HepG2 (cell line): ENCODE results near the gene STK40. TPM values are rescaled to one million over a fixed set of nuclear protein-coding genes. Genes with fewer than 3 reads are reported as not detected.

Experiments
- ARID2 ChIP-seq: sonication (generic); formaldehyde crosslinking; IDR thresholded peaks from 2 replicates; pipeline ENCODE4 v1.8.1; 2022; ENCODE audit warnings: mild to moderate bottlenecking, missing genetic modification reagents, borderline replicate concordance
- HDAC2 ChIP-seq: sonication (generic); formaldehyde crosslinking; IDR thresholded peaks from 2 replicates; pipeline ENCODE4 v1.4.0; 2020; ENCODE audit warnings: missing genetic modification reagents
- HNRNPUL1 ChIP-seq: fragments of 200-400 bp; formaldehyde crosslinking; IDR thresholded peaks from 2 replicates; pipeline ENCODE4 v1.6.1; 2017; ENCODE audit warnings: low read depth, mild to moderate bottlenecking, low read length, moderate library complexity
- PPARG ChIP-seq: conservative IDR thresholded peaks from 2 replicates; pipeline ENCODE4 v1.6.1; 2016; ENCODE audit warnings: missing biosample characterization, missing genetic modification reagents
- RFX1 ChIP-seq: fragments of 450-650 bp; IDR thresholded peaks from 2 replicates; pipeline ENCODE4 v1.6.1; 2017
- RNF2 ChIP-seq: fragments of 450-650 bp; conservative IDR thresholded peaks from 2 replicates; pipeline ENCODE4 v1.6.1; 2016; ENCODE audit warnings: low read depth
- SIN3B ChIP-seq: fragments of 150-350 bp; IDR thresholded peaks from 2 replicates; pipeline ENCODE4 v1.6.1; 2014; ENCODE audit warnings: low read length
- SSRP1 ChIP-seq: IDR thresholded peaks from 2 replicates; pipeline ENCODE4 v1.6.1; 2016; ENCODE audit warnings: control low read depth
- TBX2 ChIP-seq: sonication (generic); formaldehyde crosslinking; IDR thresholded peaks from 2 replicates; pipeline ENCODE4 v1.5.0; 2020; ENCODE audit warnings: missing genetic modification reagents, mild to moderate bottlenecking, borderline replicate concordance
- ZFY ChIP-seq: sonication (generic); formaldehyde crosslinking; IDR thresholded peaks from 2 replicates; pipeline ENCODE4 v1.4.0; 2020; ENCODE audit warnings: missing genetic modification reagents
- ZNF282 ChIP-seq: fragments of 450-650 bp; IDR thresholded peaks from 2 replicates; pipeline ENCODE4 v1.6.1; 2018; ENCODE audit not compliant: partially characterized antibody
- ZNF33B ChIP-seq: sonication (generic); formaldehyde crosslinking; IDR thresholded peaks from 2 replicates; pipeline ENCODE4 v1.5.1; 2020; ENCODE audit warnings: mild to moderate bottlenecking, missing genetic modification reagents
- ZNF552 ChIP-seq: sonication (generic); formaldehyde crosslinking; IDR thresholded peaks from 2 replicates; pipeline ENCODE4 v1.9.0; 2022; ENCODE audit warnings: missing genetic modification reagents, mild to moderate bottlenecking, borderline replicate concordance
- ZNF570 ChIP-seq: sonication (generic); formaldehyde crosslinking; IDR thresholded peaks from 2 replicates; pipeline ENCODE4 v1.4.0; 2020; ENCODE audit warnings: mild to moderate bottlenecking, missing genetic modification reagents, borderline replicate concordance
- ZNF670 ChIP-seq: sonication (generic); formaldehyde crosslinking; IDR thresholded peaks from 2 replicates; pipeline ENCODE4 v1.8.0; 2022; ENCODE audit warnings: mild to moderate bottlenecking, missing genetic modification reagents, borderline replicate concordance
- ZNF776 ChIP-seq: sonication (generic); formaldehyde crosslinking; IDR thresholded peaks from 2 replicates; pipeline ENCODE4 v1.4.0; 2020; ENCODE audit warnings: mild to moderate bottlenecking, missing genetic modification reagents
- polyA plus RNA-seq, 8 experiments: library from polyadenylated mRNA; depleted of rRNA in 3 of 8; stranded (reverse) in 7 of 8; unstranded in 1 of 8; fragments of >200 nt; fragmentation: Illumina TruSeq in 4 of 8; extraction: Trizol in 4 of 8; gene quantifications; 2 replicates each; pipeline versions ENCODE4 v1.2.1 to v1.2.3, GENCODE V29; 2011 to 2016; ENCODE audit warnings: low read depth in 4 of 8, missing spikeins in 1 of 8, mixed read lengths in 1 of 8; ENCODE audit not compliant: insufficient read depth in 1 of 8
- total RNA-seq, 5 experiments: library from RNA; depleted of rRNA; stranded (reverse); fragments of >200 nt; fragmentation: Illumina TruSeq; extraction: Trizol; gene quantifications; 2 replicates each; pipeline ENCODE4 v1.2.3, GENCODE V29; 2016; ENCODE audit warnings: low read depth in 1 of 5
- TF ChIP-seq, protein P1 (sequence below), 2 experiments: sonication (generic) in 1 of 2; formaldehyde crosslinking in 1 of 2; IDR thresholded peaks; 2 replicates each; pipeline versions ENCODE4 v1.4.0 to v1.6.1; 2018 to 2020; ENCODE audit warnings: missing genetic modification reagents in 2 of 2, borderline replicate concordance in 1 of 2, low read depth in 1 of 2, mild to moderate bottlenecking in 1 of 2, missing biosample characterization in 1 of 2
- TF ChIP-seq, protein P2 (sequence below): sonication (generic); formaldehyde crosslinking; IDR thresholded peaks from 2 replicates; pipeline ENCODE4 v1.5.0; 2020; ENCODE audit warnings: mild to moderate bottlenecking, missing genetic modification reagents
- TF ChIP-seq, protein P3 (sequence below): sonication (generic); formaldehyde crosslinking; conservative IDR thresholded peaks from 2 replicates; pipeline ENCODE4 v1.4.0; 2020; ENCODE audit warnings: missing genetic modification reagents
- TF ChIP-seq, protein P4 (sequence below): IDR thresholded peaks from 2 replicates; pipeline ENCODE4 v1.6.1; 2018; ENCODE audit warnings: missing genetic modification reagents
- TF ChIP-seq, protein P5 (sequence below): sonication (generic); formaldehyde crosslinking; IDR thresholded peaks from 2 replicates; pipeline ENCODE4 v1.4.0; 2020; ENCODE audit warnings: missing genetic modification reagents

Gene STK40
- total and polyA plus RNA-seq, 2 of the 13 experiments (the other 11 are each of a cell fraction or from before 2014, with no cell fraction given) = 33.8 to 35.1 TPM

DNA sequence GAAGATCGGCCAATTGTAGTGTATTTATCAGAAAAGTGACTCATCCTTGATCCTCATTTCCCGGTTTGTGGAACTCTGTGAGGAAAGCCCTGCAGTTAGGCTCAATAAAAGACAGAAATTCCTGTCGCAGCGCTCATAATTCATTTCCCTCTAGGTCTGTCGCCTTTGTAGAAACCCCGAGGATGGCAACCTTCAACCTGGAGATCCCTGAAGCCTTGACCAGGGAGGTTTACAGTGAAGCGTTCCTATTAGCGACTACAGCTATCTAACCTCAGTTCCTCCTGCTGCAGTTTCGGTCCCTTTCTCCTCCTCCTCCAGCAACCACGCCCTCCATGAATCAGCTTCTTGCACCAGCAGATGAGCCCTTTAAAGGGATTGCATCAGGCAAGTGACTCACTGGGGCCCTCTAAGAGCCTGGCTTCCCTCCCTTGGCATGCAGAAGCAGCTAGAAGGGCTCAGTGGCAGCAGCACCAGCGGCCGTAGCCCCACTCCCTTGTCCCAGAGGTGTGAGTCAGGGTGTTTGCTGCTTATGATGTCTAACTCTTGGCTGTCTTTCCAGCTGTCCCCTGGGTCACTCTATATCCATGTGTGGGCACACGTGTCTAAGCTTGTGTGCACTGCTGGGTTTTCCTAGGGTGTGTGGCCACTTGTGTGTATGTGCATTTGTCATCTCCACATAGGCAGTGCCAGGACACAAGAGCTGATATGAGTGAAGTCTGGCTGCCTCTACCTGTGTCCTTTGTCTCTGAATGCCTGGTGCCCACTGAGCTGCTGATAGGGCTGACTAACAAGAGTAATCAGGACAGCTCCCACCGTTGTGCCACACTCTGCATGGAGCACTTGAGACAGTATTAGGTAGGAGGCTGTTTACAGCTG, 779 bp upstream of the STK40 start (continued):
- TF ChIP-seq, protein P1, sequence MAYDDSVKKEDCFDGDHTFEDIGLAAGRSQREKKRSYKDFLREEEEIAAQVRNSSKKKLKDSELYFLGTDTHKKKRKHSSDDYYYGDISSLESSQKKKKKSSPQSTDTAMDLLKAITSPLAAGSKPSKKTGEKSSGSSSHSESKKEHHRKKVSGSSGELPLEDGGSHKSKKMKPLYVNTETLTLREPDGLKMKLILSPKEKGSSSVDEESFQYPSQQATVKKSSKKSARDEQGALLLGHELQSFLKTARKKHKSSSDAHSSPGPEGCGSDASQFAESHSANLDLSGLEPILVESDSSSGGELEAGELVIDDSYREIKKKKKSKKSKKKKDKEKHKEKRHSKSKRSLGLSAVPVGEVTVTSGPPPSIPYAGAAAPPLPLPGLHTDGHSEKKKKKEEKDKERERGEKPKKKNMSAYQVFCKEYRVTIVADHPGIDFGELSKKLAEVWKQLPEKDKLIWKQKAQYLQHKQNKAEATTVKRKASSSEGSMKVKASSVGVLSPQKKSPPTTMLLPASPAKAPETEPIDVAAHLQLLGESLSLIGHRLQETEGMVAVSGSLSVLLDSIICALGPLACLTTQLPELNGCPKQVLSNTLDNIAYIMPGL (CRISPR knock-in tag; IDR thresholded peaks at IDR 0.05; ENCODE audit: borderline replicate concordance in 1 of 2, low read depth in 1 of 2) = 0 out of 4 replicates have a peak, but pooled peaks of 1 of the 2 experiments have one; percentile 40
- TF ChIP-seq, protein P2, sequence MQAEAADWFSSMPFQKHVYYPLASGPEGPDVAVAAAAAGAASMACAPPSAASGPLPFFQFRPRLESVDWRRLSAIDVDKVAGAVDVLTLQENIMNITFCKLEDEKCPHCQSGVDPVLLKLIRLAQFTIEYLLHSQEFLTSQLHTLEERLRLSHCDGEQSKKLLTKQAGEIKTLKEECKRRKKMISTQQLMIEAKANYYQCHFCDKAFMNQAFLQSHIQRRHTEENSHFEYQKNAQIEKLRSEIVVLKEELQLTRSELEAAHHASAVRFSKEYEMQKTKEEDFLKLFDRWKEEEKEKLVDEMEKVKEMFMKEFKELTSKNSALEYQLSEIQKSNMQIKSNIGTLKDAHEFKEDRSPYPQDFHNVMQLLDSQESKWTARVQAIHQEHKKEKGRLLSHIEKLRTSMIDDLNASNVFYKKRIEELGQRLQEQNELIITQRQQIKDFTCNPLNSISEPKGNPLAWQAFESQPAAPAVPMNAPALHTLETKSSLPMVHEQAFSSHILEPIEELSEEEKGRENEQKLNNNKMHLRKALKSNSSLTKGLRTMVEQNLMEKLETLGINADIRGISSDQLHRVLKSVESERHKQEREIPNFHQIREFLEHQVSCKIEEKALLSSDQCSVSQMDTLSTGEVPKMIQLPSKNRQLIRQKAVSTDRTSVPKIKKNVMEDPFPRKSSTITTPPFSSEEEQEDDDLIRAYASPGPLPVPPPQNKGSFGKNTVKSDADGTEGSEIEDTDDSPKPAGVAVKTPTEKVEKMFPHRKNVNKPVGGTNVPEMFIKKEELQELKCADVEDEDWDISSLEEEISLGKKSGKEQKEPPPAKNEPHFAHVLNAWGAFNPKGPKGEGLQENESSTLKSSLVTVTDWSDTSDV (CRISPR knock-in tag) = no peak
- TF ChIP-seq ZNF776 (no peak), HDAC2 (CRISPR knock-in tag) (peak; percentile 25; the same call in 1 of the 2 replicates), HNRNPUL1 (no peak), ZNF570 (CRISPR knock-in tag) (0 out of 2 replicates have a peak, but pooled peaks have one; percentile 40), TBX2 (peak; percentile 62), ZNF33B (CRISPR knock-in tag) (no peak), PPARG (no peak), RFX1 (no peak), ZNF552 (CRISPR knock-in tag) (no peak), ZNF670 (no peak), ZFY (CRISPR knock-in tag) (peak; percentile 70), SSRP1 (CRISPR knock-in tag) (peak; percentile 88), ZNF282 (no peak), ARID2 (CRISPR knock-in tag) (peak; percentile 77; the same call in 1 of the 2 replicates), SIN3B (no peak), RNF2 (no peak)
- TF ChIP-seq, protein P3, sequence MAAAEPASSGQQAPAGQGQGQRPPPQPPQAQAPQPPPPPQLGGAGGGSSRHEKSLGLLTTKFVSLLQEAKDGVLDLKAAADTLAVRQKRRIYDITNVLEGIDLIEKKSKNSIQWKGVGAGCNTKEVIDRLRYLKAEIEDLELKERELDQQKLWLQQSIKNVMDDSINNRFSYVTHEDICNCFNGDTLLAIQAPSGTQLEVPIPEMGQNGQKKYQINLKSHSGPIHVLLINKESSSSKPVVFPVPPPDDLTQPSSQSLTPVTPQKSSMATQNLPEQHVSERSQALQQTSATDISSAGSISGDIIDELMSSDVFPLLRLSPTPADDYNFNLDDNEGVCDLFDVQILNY (CRISPR knock-in tag) = no peak
- TF ChIP-seq, protein P4, sequence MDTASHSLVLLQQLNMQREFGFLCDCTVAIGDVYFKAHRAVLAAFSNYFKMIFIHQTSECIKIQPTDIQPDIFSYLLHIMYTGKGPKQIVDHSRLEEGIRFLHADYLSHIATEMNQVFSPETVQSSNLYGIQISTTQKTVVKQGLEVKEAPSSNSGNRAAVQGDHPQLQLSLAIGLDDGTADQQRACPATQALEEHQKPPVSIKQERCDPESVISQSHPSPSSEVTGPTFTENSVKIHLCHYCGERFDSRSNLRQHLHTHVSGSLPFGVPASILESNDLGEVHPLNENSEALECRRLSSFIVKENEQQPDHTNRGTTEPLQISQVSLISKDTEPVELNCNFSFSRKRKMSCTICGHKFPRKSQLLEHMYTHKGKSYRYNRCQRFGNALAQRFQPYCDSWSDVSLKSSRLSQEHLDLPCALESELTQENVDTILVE = peak; percentile 53; the same call in 1 of the 2 replicates
- TF ChIP-seq, protein P5, sequence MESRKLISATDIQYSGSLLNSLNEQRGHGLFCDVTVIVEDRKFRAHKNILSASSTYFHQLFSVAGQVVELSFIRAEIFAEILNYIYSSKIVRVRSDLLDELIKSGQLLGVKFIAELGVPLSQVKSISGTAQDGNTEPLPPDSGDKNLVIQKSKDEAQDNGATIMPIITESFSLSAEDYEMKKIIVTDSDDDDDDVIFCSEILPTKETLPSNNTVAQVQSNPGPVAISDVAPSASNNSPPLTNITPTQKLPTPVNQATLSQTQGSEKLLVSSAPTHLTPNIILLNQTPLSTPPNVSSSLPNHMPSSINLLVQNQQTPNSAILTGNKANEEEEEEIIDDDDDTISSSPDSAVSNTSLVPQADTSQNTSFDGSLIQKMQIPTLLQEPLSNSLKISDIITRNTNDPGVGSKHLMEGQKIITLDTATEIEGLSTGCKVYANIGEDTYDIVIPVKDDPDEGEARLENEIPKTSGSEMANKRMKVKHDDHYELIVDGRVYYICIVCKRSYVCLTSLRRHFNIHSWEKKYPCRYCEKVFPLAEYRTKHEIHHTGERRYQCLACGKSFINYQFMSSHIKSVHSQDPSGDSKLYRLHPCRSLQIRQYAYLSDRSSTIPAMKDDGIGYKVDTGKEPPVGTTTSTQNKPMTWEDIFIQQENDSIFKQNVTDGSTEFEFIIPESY = no peak; the same call in 1 of the 2 replicates
